K562 (cell line): ENCODE results near the gene AP3S2. TPM values are rescaled to one million over a fixed set of nuclear protein-coding genes. Genes with fewer than 3 reads are reported as not detected.

Source experiments
- ATAC-seq: fragments of 200-7000 bp; cut with Tn5 transposase; 3 replicates; pipeline ENCODE4 v1.9.1; 2020; ENCODE audit warnings: moderate library complexity
- BruUV-seq: library from RNA; stranded (reverse); fragments of 400-500 nt; replicated peaks from 2 replicates; lab custom pipeline; 2021; lab: Mats Ljungman, UMichigan
- CTCF ChIA-PET: fragments of 300-600 bp; formaldehyde crosslinking; extraction: SDS; loops from one replicate; lab custom pipeline; 2021; ENCODE audit warnings: low intra/inter-chr PET ratio; lab: Yijun Ruan, JAX
- POLR2A ChIA-PET: fragments of 300-600, 350-650 bp; sonication (Branson Sonifier 250); formaldehyde crosslinking; extraction: SDS; loops from one replicate; lab custom pipeline; 2021; ENCODE audit warnings: antibody characterized with exemption, inconsistent platforms; lab: Yijun Ruan, JAX
- DNase-seq, 4 experiments: peaks; one replicate each; pipeline versions ENCODE4 v3.0.0 to v3.0.0-alpha.2; 2011 to 2018; ENCODE audit warnings: low spot score in 3 of 4, mixed read lengths in 3 of 4; ENCODE audit errors: extremely low read depth in 1 of 4
- FAIRE-seq: peaks from 2 replicates; lab custom pipeline; 2011; peaks lifted over from hg19 to GRCh38; lab: Jason Lieb, UNC
- H2AFZ ChIP-seq: 2 replicates; pipeline ENCODE4 v1.6.0; 2011; ENCODE audit warnings: low read depth, low read length, control low read depth, inconsistent platforms
- H3K27ac ChIP-seq: fragments of 200-600 bp; 3 replicates; pipeline ENCODE4 v1.8.0; 2011; ENCODE audit warnings: low read depth, mild to moderate bottlenecking, control low read depth, inconsistent platforms, low read length, moderate library complexity, mixed read lengths; ENCODE audit errors: extremely low read depth
- H3K27me3 ChIP-seq, 2 experiments: fragments of 300-600 bp in 1 of 2; 2 replicates in 1 of 2; 3 replicates in 1 of 2; pipeline versions ENCODE4 v1.6.0 to v1.8.0; 2011; ENCODE audit warnings: inconsistent platforms in 2 of 2, low read length in 2 of 2, mild to moderate bottlenecking in 1 of 2, mixed read lengths in 1 of 2, moderate library complexity in 1 of 2; ENCODE audit not compliant: control insufficient read depth in 2 of 2, insufficient read depth in 2 of 2
- H3K36me3 ChIP-seq: fragments of 300-600 bp; 3 replicates; pipeline ENCODE4 v1.8.0; 2011; ENCODE audit warnings: mild to moderate bottlenecking, low read length, inconsistent platforms; ENCODE audit not compliant: control insufficient read depth, insufficient read depth
- H3K4me1 ChIP-seq, 2 experiments: fragments of 200-600 bp in 1 of 2; replicated peaks in 1 of 2; 2 replicates in 1 of 2; 3 replicates in 1 of 2; pipeline versions ENCODE4 v1.5.1 to v1.8.0; 2011; ENCODE audit warnings: inconsistent platforms in 2 of 2, low read length in 2 of 2, mild to moderate bottlenecking in 1 of 2, mixed read lengths in 1 of 2, moderate library complexity in 1 of 2; ENCODE audit not compliant: control insufficient read depth in 2 of 2, insufficient read depth in 2 of 2
- H3K4me2 ChIP-seq: 2 replicates; pipeline ENCODE4 v1.6.1; 2011; ENCODE audit warnings: low read length, control low read depth, inconsistent platforms, mixed read lengths; ENCODE audit not compliant: insufficient read depth
- H3K4me3 ChIP-seq: fragments of 200-600 bp; sonication (generic), shearing (Covaris generic); 2 replicates; pipeline ENCODE4 v1.5.1; 2016; ENCODE audit warnings: control low read depth, inconsistent platforms
- H3K79me2 ChIP-seq: fragments of 200-600 bp; 3 replicates; pipeline ENCODE4 v1.8.0; 2011; ENCODE audit warnings: low read length, inconsistent platforms; ENCODE audit not compliant: control insufficient read depth, insufficient read depth
- H3K9ac ChIP-seq, 2 experiments: 2 replicates each; pipeline versions ENCODE4 v1.6.0 to v1.6.1; 2011; ENCODE audit warnings: low read depth in 2 of 2, low read length in 2 of 2, control low read depth in 1 of 2, inconsistent platforms in 1 of 2, mild to moderate bottlenecking in 1 of 2, mixed read lengths in 1 of 2; ENCODE audit not compliant: insufficient read depth in 1 of 2
- H3K9me1 ChIP-seq: one replicate; pipeline ENCODE4 v1.6.0; 2011; ENCODE audit warnings: inconsistent platforms, mild to moderate bottlenecking, low read length, moderate library complexity; ENCODE audit not compliant: control insufficient read depth, insufficient read depth
- H3K9me3 ChIP-seq: replicated peaks from 2 replicates; pipeline ENCODE4 v1.5.1; 2011; ENCODE audit warnings: low read depth, low read length, inconsistent platforms; ENCODE audit not compliant: control insufficient read depth, insufficient read depth
- H4K20me1 ChIP-seq: replicated peaks from 2 replicates; pipeline ENCODE4 v1.6.1; 2011; ENCODE audit warnings: low read length, inconsistent platforms, mixed read lengths; ENCODE audit not compliant: control insufficient read depth, insufficient read depth
- E2F6 ChIP-seq, 2 experiments: IDR thresholded peaks; 2 replicates each; pipeline ENCODE4 v1.6.1; 2011; ENCODE audit warnings: borderline replicate concordance in 1 of 2, control low read depth in 1 of 2, low read depth in 1 of 2, low read length in 1 of 2, mild to moderate bottlenecking in 1 of 2, mixed read lengths in 1 of 2, moderate library complexity in 1 of 2; ENCODE audit not compliant: insufficient read depth in 1 of 2, insufficient read length in 1 of 2, poor library complexity in 1 of 2, severe bottlenecking in 1 of 2; ENCODE audit errors: extremely low read depth in 1 of 2
- KAT8 ChIP-seq: fragments of 450-650 bp; IDR thresholded peaks from 2 replicates; pipeline ENCODE4 v1.6.1; 2016; ENCODE audit warnings: low read depth, mild to moderate bottlenecking
- PPARD ChIP-seq: fragments of 250-450 bp; sonication (Bioruptor Pico); IDR thresholded peaks from 2 replicates; pipeline ENCODE4 v1.8.0; 2022; ENCODE audit warnings: inconsistent platforms, mild to moderate bottlenecking, moderate library complexity
- ZBTB7A ChIP-seq: IDR thresholded peaks from 2 replicates; pipeline ENCODE4 v1.6.1; 2011; ENCODE audit warnings: low read depth, mild to moderate bottlenecking, low read length, moderate library complexity, borderline replicate concordance; ENCODE audit not compliant: control insufficient read depth
- WGBS: fragments of 100-300 bp; shearing (Covaris generic); methylation state at CpG from one replicate; pipeline ENCODE4 v1.1.6; 2016; ENCODE audit warnings: low coverage, mixed read lengths; ENCODE audit not compliant: insufficient coverage; ENCODE audit errors: missing lambda C conversion rate; 5-methylcytosine and 5-hydroxymethylcytosine counted together
- in situ Hi-C: fragments of 300-500 bp; cut with MboI; formaldehyde crosslinking; loops from 4 replicates; pipeline ENCODE4 v1.15.0; 2018; ENCODE audit warnings: inconsistent platforms, mixed read lengths
- intact Hi-C: fragments of 100-400 bp; cut with micrococcal nuclease; formaldehyde crosslinking; loops from 2 replicates; pipeline ENCODE4 v1.14.2; 2022
- polyA plus RNA-seq, 8 experiments: library from polyadenylated mRNA; depleted of rRNA in 4 of 8; stranded (reverse) in 5 of 8; unstranded in 3 of 8; fragments of >200 nt; fragmentation: Nextera tagmentation in 2 of 8; fragmentation: Illumina TruSeq in 1 of 8; extraction: Ambion mirVana in 2 of 8; extraction: Trizol in 1 of 8; gene quantifications; 2 replicates each; pipeline versions ENCODE4 v1.2.1 to v1.2.3, GENCODE V29; 2011 to 2014; ENCODE audit warnings: inconsistent platforms in 1 of 8, missing spikeins in 1 of 8
- total RNA-seq, 7 experiments: library from RNA; depleted of rRNA in 6 of 7; stranded (reverse); fragments of >200 nt in 6 of 7; fragmentation: Illumina TruSeq in 2 of 7; extraction: Trizol in 2 of 7; gene quantifications; 2 replicates each; pipeline versions ENCODE4 v1.2.1 to v1.2.3, GENCODE V29; 2011 to 2021; ENCODE audit warnings: low replicate concordance in 1 of 7

AP3S2 gene
- total and polyA plus RNA-seq, 9 of the 15 experiments (the other 6 are each of a cell fraction or from before 2014, with no cell fraction given), result 16.4 to 54.1 (median 37.4) TPM

GRCh38 chr15:89814112-89814742 lies 79.6 kb downstream of the AP3S2 start:
- Histone ChIP-seq H3K27me3 (no peaks in the 10 kb centered on the region), H4K20me1 (no peaks in the 10 kb centered on the region), H3K9me1 (no peaks in the 10 kb centered on the region), H3K79me2 (no peaks in the 10 kb centered on the region), H3K4me3 (peak overlapping the region; percentile 61; the same call in 1 of the 2 replicates), H3K4me1 (peaks cover 0 to 42% of the 10 kb centered on the region in 2 experiments; a peak in 3 of 5 replicates), H3K36me3 (no peaks in the 10 kb centered on the region), H3K9ac (peak overlapping the region in 1 of 2 experiments; percentile 85; a peak in 2 of 4 replicates)
- 66% methylated on average over 13 of the region's 56 CpGs for WGBS
- ChIA-PET POLR2A (interaction anchor here (0.8 to 1.1 kb wide), 5 partner anchors 11 to 54 kb away, joined by 3 to 5 read pairs (median 3); no protein-coding TSS in a partner anchor), CTCF (no interaction called here)
- DNase-seq (no peak), FAIRE-seq (no peak)
- TF ChIP-seq PPARD (no peak), ZBTB7A (0 out of 2 replicates have a peak, but pooled peaks have one; percentile 16), KAT8 (no peak), E2F6 (IDR thresholded peaks at IDR 0.05; ENCODE audit: borderline replicate concordance in 1 of 2, extremely low read depth in 1 of 2, insufficient read depth in 1 of 2, insufficient read length in 1 of 2, low read depth in 1 of 2, low read length in 1 of 2, poor library complexity in 1 of 2, severe bottlenecking in 1 of 2) (peak in 1 of 2 experiments; percentile 58)
- TF ChIP-seq, all 486 proteins: peak for 2
- Histone ChIP-seq H3K27ac (peak overlapping the region; percentile 47; the same call in 1 of the 3 replicates), H3K4me2 (no peak overlapping the region), H3K9me3 (0 out of 2 replicates have a peak, but pooled peaks cover 4% of the 10 kb centered on the region), H2AFZ (0 out of 2 replicates have a peak overlapping the region, but pooled peaks have one; percentile 78)
- intact Hi-C loops, result loop anchor here (2.0 kb wide), 1 partner anchor 31 kb away; no protein-coding TSS in a partner anchor
- BruUV-seq, result TSS peak; percentile 65
- no peak for ATAC-seq
- in situ Hi-C loops, result no loop called here
